HG03342 (cell line): ENCODE measurements around the gene MAGEA8.
"Not testable (repeated sequence)": the region's sequence is repeated elsewhere in the genome, so short reads cannot be mapped to it uniquely, and the experiment has no call there.

Experiments used
- ATAC-seq: cut with Tn5 transposase; IDR thresholded peaks from one replicate; pipeline ENCODE4 v1.9.1; 2021; ENCODE audit warnings: mild to moderate bottlenecking, moderate library complexity; ENCODE audit not compliant: unreplicated experiment

MAGEA8 gene

GRCh38 chrX:149881081-149881711 is at the start of gene MAGEA8:
TSS of gene MAGEA8 (plus strand) at chrX:149881183. CDS start at chrX:149884273, 3,090 bp downstream.
- ATAC-seq = no peak

- ATAC-seq = no peak
These were observed 49.5 kb upstream of the MAGEA8 start for GRCh38 chrX:149831473-149831872.

- not testable (repeated sequence) for ATAC-seq
These were observed 44.3 kb upstream of the MAGEA8 start for GRCh38 chrX:149836728-149837127.

- ATAC-seq = no peak
These were observed 43.8 kb upstream of the MAGEA8 start for GRCh38 chrX:149837167-149837566.

GRCh38 chrX:149837639-149838038 is 43.3 kb upstream of the MAGEA8 start:
- ATAC-seq = peak; percentile 92

- ATAC-seq = no peak
These were observed 39.1 kb upstream of the MAGEA8 start for GRCh38 chrX:149841929-149842328.

- ATAC-seq = no peak
These were observed 35.6 kb upstream of the MAGEA8 start for GRCh38 chrX:149845385-149845784.

- ATAC-seq = no peak
These were observed 34.2 kb upstream of the MAGEA8 start for GRCh38 chrX:149846789-149847188.

- no peak for ATAC-seq
These were observed 32.1 kb upstream of the MAGEA8 start for GRCh38 chrX:149848855-149849254.

- no peak for ATAC-seq
These were observed 31.2 kb upstream of the MAGEA8 start for GRCh38 chrX:149849787-149850186.

GRCh38 chrX:149851864-149852263 is 29.1 kb upstream of the MAGEA8 start:
- ATAC-seq = no peak

- no peak for ATAC-seq
These were observed 27.1 kb upstream of the MAGEA8 start for GRCh38 chrX:149853925-149854324.

GRCh38 chrX:149858592-149858991 is 22.4 kb upstream of the MAGEA8 start:
- ATAC-seq = no peak

GRCh38 chrX:149860445-149860844 is 20.5 kb upstream of the MAGEA8 start:
- no peak for ATAC-seq

- ATAC-seq = no peak
These were observed 15.6 kb upstream of the MAGEA8 start for GRCh38 chrX:149865390-149865789.

GRCh38 chrX:149867488-149867887 is 13.5 kb upstream of the MAGEA8 start:
- ATAC-seq = no peak

- no peak for ATAC-seq
These were observed 10.1 kb upstream of the MAGEA8 start for GRCh38 chrX:149870840-149871239.

GRCh38 chrX:149871433-149871832 is 9.6 kb upstream of the MAGEA8 start:
- ATAC-seq = no peak

GRCh38 chrX:149871940-149872339 is 9.0 kb upstream of the MAGEA8 start:
- ATAC-seq = peak; percentile 85

GRCh38 chrX:149877157-149877556 is 3.8 kb upstream of the MAGEA8 start:
- ATAC-seq = no peak

GRCh38 chrX:149877636-149878035 is 3.3 kb upstream of the MAGEA8 start:
- no peak for ATAC-seq

GRCh38 chrX:149890828-149891227 is 9.8 kb downstream of the MAGEA8 start:
- ATAC-seq = not testable (repeated sequence)

GRCh38 chrX:149898554-149898953 is 17.6 kb downstream of the MAGEA8 start:
- ATAC-seq = no peak
